Measurements from ENCODE around the gene ZNF91.
"Not testable (repeated sequence)": the region's sequence is repeated elsewhere in the genome, so short reads cannot be mapped to it uniquely, and the experiment has no call there.

GRCh38 chr19:23361843-23362242 lies 33.4 kb downstream of the ZNF91 start:
- not testable (repeated sequence) for TF ChIP-seq CTCF (conservative IDR thresholded peaks at IDR 0.05 in 1 of 2, IDR thresholded peaks at IDR 0.05 in 1 of 2; ENCODE audit: low read depth in 1 of 2, low read length in 2 of 2); EZH2 (IDR thresholded peaks at IDR 0.05; ENCODE audit: low read length, missing control alignments)

Measured in fibroblast of lung (primary cell).